ENCODE measurements around the gene PPP1R3G. TPM values are rescaled to one million over a fixed set of nuclear protein-coding genes. Genes with fewer than 3 reads are reported as not detected.

Gene PPP1R3G
- total RNA-seq, 1 donor from 2014 or later: 0.39 TPM

GRCh38 chr6:5127106-5127687, 42.1 kb downstream of the PPP1R3G start:
- Histone ChIP-seq H3K9ac (ENCODE audit: low read length) (no peak overlapping the region), H3K36me3 (ENCODE audit: insufficient read depth, low read length) (no peaks in the 10 kb centered on the region), H2AFZ (ENCODE audit: low read depth, low read length) (no peak overlapping the region), H3K27ac (ENCODE audit: low read depth, low read length) (no peak overlapping the region), H3K79me2 (ENCODE audit: insufficient read depth, low read length) (no peaks in the 10 kb centered on the region), H3K4me1 (ENCODE audit: insufficient read depth, low read length) (peaks cover 20% of the 10 kb centered on the region), H3K4me2 (ENCODE audit: low read length) (no peak overlapping the region), H3K27me3 (ENCODE audit: insufficient read depth, low read length) (no peaks in the 10 kb centered on the region), H3K4me3 (ENCODE audit: insufficient read depth, low read depth, low read length) (no peak overlapping the region), H3K9me3 (ENCODE audit: insufficient read depth, low read depth, low read length) (no peaks in the 10 kb centered on the region), H4K20me1 (ENCODE audit: insufficient read depth, low read length) (peaks cover 31% of the 10 kb centered on the region)
- peaks cover 22% of the 10 kb centered on the region for H3K4me1 Mint-ChIP-seq (ENCODE audit: low read depth, unreplicated experiment)
- H3K4me3 Mint-ChIP-seq (ENCODE audit: unreplicated experiment): no peak overlapping the region
- TF ChIP-seq CTCF (IDR thresholded peaks at IDR 0.05; ENCODE audit: insufficient read depth, low read depth, low read length) (no peak), EZH2 (IDR thresholded peaks at IDR 0.05; ENCODE audit: insufficient read depth, low read length) (no peak)
- H3K9me3 Mint-ChIP-seq (ENCODE audit: unreplicated experiment): no peaks in the 10 kb centered on the region
- H3K36me3 Mint-ChIP-seq (ENCODE audit: low read depth, unreplicated experiment): no peaks in the 10 kb centered on the region
- no peak for DNase-seq (ENCODE audit: low read depth)
- no peaks in the 10 kb centered on the region for H3K27me3 Mint-ChIP-seq (ENCODE audit: low read depth, unreplicated experiment)
- FAIRE-seq: no peak
- no peak overlapping the region for H3K27ac Mint-ChIP-seq (ENCODE audit: unreplicated experiment)

- Histone ChIP-seq H4K20me1 (ENCODE audit: insufficient read depth, low read length) (peaks cover 21% of the 10 kb centered on the region), H3K4me3 (ENCODE audit: insufficient read depth, low read depth, low read length) (no peak overlapping the region), H3K4me1 (ENCODE audit: insufficient read depth, low read length) (peaks cover 23% of the 10 kb centered on the region), H3K79me2 (ENCODE audit: insufficient read depth, low read length) (no peaks in the 10 kb centered on the region), H3K9ac (ENCODE audit: low read length) (no peak overlapping the region), H3K4me2 (ENCODE audit: low read length) (no peak overlapping the region), H2AFZ (ENCODE audit: low read depth, low read length) (no peak overlapping the region), H3K36me3 (ENCODE audit: insufficient read depth, low read length) (no peaks in the 10 kb centered on the region), H3K9me3 (ENCODE audit: insufficient read depth, low read depth, low read length) (no peaks in the 10 kb centered on the region), H3K27ac (ENCODE audit: low read depth, low read length) (no peak overlapping the region), H3K27me3 (ENCODE audit: insufficient read depth, low read length) (no peaks in the 10 kb centered on the region)
- FAIRE-seq: no peak
- TF ChIP-seq EZH2 (IDR thresholded peaks at IDR 0.05; ENCODE audit: insufficient read depth, low read length) (no peak), CTCF (IDR thresholded peaks at IDR 0.05; ENCODE audit: insufficient read depth, low read depth, low read length) (no peak)
- Mint-ChIP-seq H3K27ac (ENCODE audit: unreplicated experiment) (no peak overlapping the region), H3K9me3 (ENCODE audit: unreplicated experiment) (no peaks in the 10 kb centered on the region), H3K27me3 (ENCODE audit: low read depth, unreplicated experiment) (no peaks in the 10 kb centered on the region), H3K4me3 (ENCODE audit: unreplicated experiment) (no peak overlapping the region), H3K36me3 (ENCODE audit: low read depth, unreplicated experiment) (no peaks in the 10 kb centered on the region), H3K4me1 (ENCODE audit: low read depth, unreplicated experiment) (peaks cover 27% of the 10 kb centered on the region)
- no peak for DNase-seq (ENCODE audit: low read depth)
Observed at GRCh38 chr6:5128351-5128750, 43.2 kb downstream of the PPP1R3G start.

- Histone ChIP-seq H3K79me2 (ENCODE audit: insufficient read depth, low read length) (no peaks in the 10 kb centered on the region), H3K4me2 (ENCODE audit: low read length) (no peak overlapping the region), H3K27me3 (ENCODE audit: insufficient read depth, low read length) (no peaks in the 10 kb centered on the region), H3K9ac (ENCODE audit: low read length) (no peak overlapping the region), H3K4me3 (ENCODE audit: insufficient read depth, low read depth, low read length) (no peak overlapping the region), H4K20me1 (ENCODE audit: insufficient read depth, low read length) (peaks cover 9% of the 10 kb centered on the region), H3K4me1 (ENCODE audit: insufficient read depth, low read length) (peaks cover 15% of the 10 kb centered on the region), H2AFZ (ENCODE audit: low read depth, low read length) (no peak overlapping the region), H3K36me3 (ENCODE audit: insufficient read depth, low read length) (no peaks in the 10 kb centered on the region), H3K27ac (ENCODE audit: low read depth, low read length) (no peak overlapping the region), H3K9me3 (ENCODE audit: insufficient read depth, low read depth, low read length) (no peaks in the 10 kb centered on the region)
- no peak for DNase-seq (ENCODE audit: low read depth)
- TF ChIP-seq EZH2 (IDR thresholded peaks at IDR 0.05; ENCODE audit: insufficient read depth, low read length): no peak
- TF ChIP-seq CTCF (IDR thresholded peaks at IDR 0.05; ENCODE audit: insufficient read depth, low read depth, low read length): no peak
- FAIRE-seq: no peak
- H3K4me3 Mint-ChIP-seq (ENCODE audit: unreplicated experiment): no peak overlapping the region
- no peak overlapping the region for H3K27ac Mint-ChIP-seq (ENCODE audit: unreplicated experiment)
- H3K36me3 Mint-ChIP-seq (ENCODE audit: low read depth, unreplicated experiment): no peaks in the 10 kb centered on the region
- H3K9me3 Mint-ChIP-seq (ENCODE audit: unreplicated experiment): no peaks in the 10 kb centered on the region
- peaks cover 21% of the 10 kb centered on the region for H3K4me1 Mint-ChIP-seq (ENCODE audit: low read depth, unreplicated experiment)
- H3K27me3 Mint-ChIP-seq (ENCODE audit: low read depth, unreplicated experiment): no peaks in the 10 kb centered on the region
Observed at GRCh38 chr6:5130135-5130866, 45.2 kb downstream of the PPP1R3G start.

Data from astrocyte (in vitro differentiated cells and primary cell).